Small intestine (tissue), 7 donors: ENCODE results near the gene HOXD12. TPM values are rescaled to one million over a fixed set of nuclear protein-coding genes. Genes with fewer than 3 reads are reported as not detected.

Experiments
- DNase-seq, 2 donors: peaks; one replicate each; pipeline versions ENCODE4 v3.0.0 to v3.0.0-alpha.2; 2013
- FAIRE-seq: peaks from 2 replicates; lab custom pipeline; 2012; peaks lifted over from hg19 to GRCh38; lab: Jason Lieb, UNC
- H3K27ac ChIP-seq, 3 donors: one replicate each; pipeline ENCODE4 v1.5.1; 2013; ENCODE audit warnings: low read length in 2 of 3, mild to moderate bottlenecking in 2 of 3, control low read depth in 1 of 3, inconsistent platforms in 1 of 3, low read depth in 1 of 3, moderate library complexity in 1 of 3
- H3K27me3 ChIP-seq, 3 donors: one replicate each; pipeline ENCODE4 v1.6.1; 2013; ENCODE audit warnings: low read length in 3 of 3, inconsistent platforms in 1 of 3; ENCODE audit not compliant: control insufficient read depth in 3 of 3, insufficient read depth in 3 of 3
- H3K36me3 ChIP-seq, 3 donors: one replicate each; pipeline ENCODE4 v1.6.1; 2013; ENCODE audit warnings: low read length in 3 of 3, inconsistent platforms in 1 of 3, low read depth in 1 of 3, mild to moderate bottlenecking in 1 of 3, moderate library complexity in 1 of 3; ENCODE audit not compliant: control insufficient read depth in 3 of 3, insufficient read depth in 2 of 3
- H3K4me1 ChIP-seq, 3 donors: one replicate each; pipeline ENCODE4 v1.6.1; 2013; ENCODE audit warnings: low read length in 2 of 3, inconsistent platforms in 1 of 3, low read depth in 1 of 3, mild to moderate bottlenecking in 1 of 3, moderate library complexity in 1 of 3; ENCODE audit not compliant: control insufficient read depth in 3 of 3, insufficient read depth in 2 of 3
- H3K4me3 ChIP-seq, 3 donors: one replicate each; pipeline ENCODE4 v1.5.1; 2013; ENCODE audit warnings: low read length in 3 of 3, control low read depth in 1 of 3, inconsistent platforms in 1 of 3, low read depth in 1 of 3, mild to moderate bottlenecking in 1 of 3, moderate library complexity in 1 of 3
- H3K9me3 ChIP-seq, 2 donors: one replicate each; pipeline ENCODE4 v1.6.1; 2013; ENCODE audit warnings: low read depth in 1 of 2, low read length in 1 of 2; ENCODE audit not compliant: control insufficient read depth in 2 of 2, insufficient read depth in 1 of 2
- WGBS, 3 donors: extraction: QIAGEN DNeasy Blood & Tissue Kit; methylation state at CpG; one replicate each; pipeline ENCODE4 v1.1.7; 2013; 5-methylcytosine and 5-hydroxymethylcytosine counted together
- polyA plus RNA-seq, 4 donors: library from polyadenylated mRNA; stranded (reverse) in 3 of 4; unstranded in 1 of 4; fragments of 200-250 nt in 3 of 4; fragments of 120-200 nt in 1 of 4; gene quantifications; one replicate each; pipeline versions ENCODE4 v1.2.1 to v1.2.3, GENCODE V29; 2013
- donor health status: healthy with polysubstance abuse.
- donor health status: control.
- donor health status: control.
- donor health status: Bipolar disorder and iron deficiency.
- donor health status: healthy.

Gene HOXD12
- polyA plus RNA-seq, 4 donors, result not detected

- no peak for FAIRE-seq
Measured at GRCh38 chr2:176145085-176145969, 45.7 kb downstream of the HOXD12 start.

DNA sequence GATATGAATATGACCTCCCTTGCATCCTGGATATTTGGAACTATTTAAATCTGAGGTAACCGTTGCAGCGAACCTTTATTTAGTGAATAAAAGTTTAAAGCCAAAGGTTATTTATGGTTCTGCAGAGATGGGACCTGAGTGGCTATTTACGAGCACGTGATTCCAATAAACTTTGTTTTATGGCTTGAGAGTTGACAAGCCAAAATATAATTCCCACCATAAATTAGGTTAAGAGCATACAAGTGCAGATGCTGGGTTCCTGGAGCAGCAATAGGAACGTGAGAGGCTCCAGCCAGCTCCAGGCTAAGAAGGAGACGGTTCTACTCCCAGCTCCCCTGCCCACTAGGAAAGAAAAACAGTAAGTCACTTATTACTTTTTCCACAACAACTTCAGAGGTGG, 46.5 kb downstream of the HOXD12 start:
- FAIRE-seq, result no peak
- Histone ChIP-seq H3K36me3 (peaks cover 0 to 4% (median 0%) of the 10 kb centered on the region in 3 donors), H3K4me1 (no peaks in the 10 kb centered on the region), H3K27me3 (peaks cover 6 to 93% (median 56%) of the 10 kb centered on the region in 3 donors), H3K27ac (no peak overlapping the region), H3K4me3 (no peak overlapping the region), H3K9me3 (no peaks in the 10 kb centered on the region)
- DNase-seq, result no peak
- WGBS, 3 donors, result 6 to 30% (median 17%) methylated on average over 6 of the region's 6 CpGs

More at GRCh38 chr2:176145085-176145969, 45.7 kb downstream of the HOXD12 start:
- H3K4me3 ChIP-seq, result no peak overlapping the region
- 18 to 48% (median 28%) methylated on average over 4 of the region's 4 CpGs for WGBS, 3 donors
- no peak for DNase-seq
- peaks cover under 1 to 93% (median 53%) of the 10 kb centered on the region in 3 donors for H3K27me3 ChIP-seq
- peaks cover 0 to 1% (median 0%) of the 10 kb centered on the region in 3 donors for H3K4me1 ChIP-seq
- H3K36me3 ChIP-seq, result peaks cover 0 to 4% (median 0%) of the 10 kb centered on the region in 3 donors
- H3K9me3 ChIP-seq, result no peaks in the 10 kb centered on the region
- H3K27ac ChIP-seq, result no peak overlapping the region

GRCh38 chr2:176146645-176147044, 47.0 kb downstream of the HOXD12 start:
- no peak for FAIRE-seq
- no peak overlapping the region for H3K4me3 ChIP-seq
- DNase-seq, result no peak
- H3K27ac ChIP-seq, result no peak overlapping the region
- peaks cover 8 to 92% (median 61%) of the 10 kb centered on the region in 3 donors for H3K27me3 ChIP-seq
- no peaks in the 10 kb centered on the region for H3K9me3 ChIP-seq
- peaks cover 0 to 4% (median 0%) of the 10 kb centered on the region in 3 donors for H3K36me3 ChIP-seq
- H3K4me1 ChIP-seq, result no peaks in the 10 kb centered on the region

DNA sequence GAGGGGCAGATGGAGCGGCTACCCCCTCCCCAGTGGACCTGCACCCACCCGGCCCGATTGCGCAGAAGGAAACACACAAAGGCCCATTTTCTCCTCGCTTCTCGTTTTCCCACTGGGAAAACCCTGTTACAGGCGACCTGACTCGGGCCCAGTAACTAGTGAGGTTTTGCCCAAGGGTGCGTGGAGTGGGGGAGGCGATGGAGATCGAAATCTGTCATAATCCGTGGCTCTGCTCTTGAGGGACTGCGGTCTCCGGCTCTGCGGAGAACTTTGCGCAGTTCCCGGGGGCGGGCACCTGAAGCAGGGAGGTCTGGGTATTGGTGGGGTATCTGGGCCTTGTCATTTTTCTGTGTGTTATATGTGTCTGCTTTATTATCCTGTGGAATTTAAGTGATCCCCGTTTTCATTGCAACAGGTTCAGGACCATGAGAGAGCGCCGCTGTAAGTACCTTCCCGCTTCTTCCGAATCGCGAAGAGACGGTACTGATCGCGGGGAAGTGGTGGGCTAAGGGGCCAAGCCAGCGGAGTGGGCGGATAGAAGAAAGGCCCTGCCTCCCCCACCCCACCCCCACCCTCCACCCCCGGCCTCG, 47.7 kb downstream of the HOXD12 start:
- H3K36me3 ChIP-seq, result peaks cover 0 to 4% (median 0%) of the 10 kb centered on the region in 3 donors
- H3K4me3 ChIP-seq, result no peak overlapping the region
- peaks cover 13 to 93% (median 65%) of the 10 kb centered on the region in 3 donors for H3K27me3 ChIP-seq
- DNase-seq (no peak), FAIRE-seq (no peak)
- WGBS, 3 donors, result 29 to 31% (median 31%) methylated on average over 32 of the region's 32 CpGs
- H3K9me3 ChIP-seq, result no peaks in the 10 kb centered on the region
- H3K4me1 ChIP-seq, result no peaks in the 10 kb centered on the region
- H3K27ac ChIP-seq, result no peak overlapping the region

DNA sequence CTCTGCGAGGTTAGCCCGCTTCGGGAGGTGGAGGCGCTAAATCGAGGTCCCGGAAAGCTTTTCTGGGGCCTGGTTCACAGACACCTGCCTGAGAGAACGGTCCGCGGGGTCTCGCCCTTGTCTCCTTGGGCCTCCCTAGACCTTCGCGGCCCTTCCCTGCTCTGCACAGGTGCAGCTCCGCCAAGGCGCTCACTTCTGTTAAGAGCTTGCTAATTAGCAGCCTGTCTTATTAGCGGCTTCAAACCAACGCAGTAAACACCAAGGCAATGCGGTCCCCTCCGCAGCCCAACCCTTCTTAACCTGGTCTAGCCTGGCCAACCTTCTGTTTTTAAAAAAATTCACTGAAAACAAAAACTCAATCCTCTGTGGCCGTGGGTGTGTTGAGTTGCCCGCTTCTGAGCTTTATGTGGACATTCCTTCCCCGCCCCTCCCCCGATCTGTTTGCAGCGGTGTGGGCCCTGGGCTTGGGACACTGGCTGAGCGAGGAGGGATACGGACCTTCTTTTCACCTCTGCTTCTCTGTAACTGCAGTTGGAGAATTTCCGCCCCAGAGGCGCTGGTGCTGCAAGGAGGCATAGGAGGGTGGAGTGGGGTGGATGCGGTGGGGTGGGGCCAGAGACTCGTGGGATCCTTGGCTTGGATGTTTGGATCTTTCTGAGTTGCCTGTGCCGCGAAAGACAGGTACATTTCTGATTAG, 48.4 kb downstream of the HOXD12 start:
- Histone ChIP-seq H3K27me3 (peaks cover 13 to 93% (median 69%) of the 10 kb centered on the region in 3 donors), H3K4me1 (no peaks in the 10 kb centered on the region), H3K4me3 (no peak overlapping the region), H3K36me3 (peaks cover 0 to 6% (median 0%) of the 10 kb centered on the region in 3 donors), H3K27ac (no peak overlapping the region), H3K9me3 (no peaks in the 10 kb centered on the region)
- 13 to 26% (median 23%) methylated on average over 31 of the region's 31 CpGs for WGBS, 3 donors
- FAIRE-seq (no peak), DNase-seq (no peak)

DNA sequence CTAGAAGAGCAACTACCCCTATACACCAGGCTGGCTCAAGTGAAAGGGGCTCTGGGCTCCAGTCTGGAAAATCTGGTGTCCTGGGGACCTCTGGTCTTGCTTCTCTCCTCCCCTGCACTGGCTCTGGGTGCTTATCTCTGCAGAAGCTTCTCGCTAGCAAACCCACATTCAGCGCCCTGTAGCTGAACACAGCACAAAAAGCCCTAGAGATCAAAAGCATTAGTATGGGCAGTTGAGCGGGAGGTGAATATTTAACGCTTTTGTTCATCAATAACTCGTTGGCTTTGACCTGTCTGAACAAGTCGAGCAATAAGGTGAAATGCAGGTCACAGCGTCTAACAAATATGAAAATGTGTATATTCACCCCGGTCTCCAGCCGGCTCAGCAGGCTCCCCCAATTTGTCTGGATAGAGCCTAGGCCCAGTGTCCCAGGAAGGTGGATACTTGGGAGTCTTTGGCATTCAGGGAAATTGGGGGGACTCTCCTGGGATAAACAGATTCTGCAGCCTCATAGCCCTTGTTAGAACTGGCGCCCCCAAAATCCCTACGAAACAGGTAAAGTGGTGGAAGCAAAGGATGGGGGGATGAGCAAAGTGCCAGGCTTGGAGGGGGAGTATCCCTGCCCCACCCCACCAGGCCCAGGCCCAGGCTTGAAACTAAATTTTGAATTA, 49.3 kb downstream of the HOXD12 start:
- FAIRE-seq, result no peak
- WGBS, 3 donors, result 21 to 43% (median 28%) methylated on average over 11 of the region's 11 CpGs
- Histone ChIP-seq H3K27me3 (peaks cover 13 to 93% (median 67%) of the 10 kb centered on the region in 3 donors), H3K4me3 (no peak overlapping the region), H3K36me3 (peaks cover 0 to 6% (median 0%) of the 10 kb centered on the region in 3 donors), H3K9me3 (no peaks in the 10 kb centered on the region), H3K27ac (no peak overlapping the region), H3K4me1 (no peaks in the 10 kb centered on the region)
- DNase-seq, result no peak

DNA sequence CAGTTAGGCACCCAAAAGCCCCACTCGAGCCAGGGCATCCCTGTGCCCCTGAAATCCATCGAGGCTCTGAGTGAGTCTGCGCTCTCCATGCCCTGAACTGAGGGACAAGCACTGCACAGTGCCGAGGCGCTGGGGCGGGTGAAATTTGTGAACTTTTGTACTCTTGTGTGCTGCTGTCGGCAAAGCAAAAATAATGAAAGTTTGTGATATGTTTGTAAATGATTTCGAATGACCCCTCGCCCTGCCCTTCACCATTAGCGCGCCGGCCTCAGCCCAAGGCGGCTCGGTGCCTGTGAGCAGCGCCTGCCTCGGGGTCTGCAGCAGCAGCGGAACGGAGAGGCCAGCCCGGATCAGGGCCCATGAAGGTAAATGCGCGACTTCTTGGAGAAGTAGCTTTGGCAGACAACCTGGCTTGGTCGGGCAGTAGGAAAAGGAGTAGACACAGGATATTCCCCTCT, 49.9 kb downstream of the HOXD12 start:
- FAIRE-seq (no peak), DNase-seq (no peak)
- Histone ChIP-seq H3K9me3 (no peaks in the 10 kb centered on the region), H3K4me1 (no peaks in the 10 kb centered on the region), H3K4me3 (no peak overlapping the region), H3K36me3 (peaks cover 0 to 6% (median 0%) of the 10 kb centered on the region in 3 donors), H3K27ac (no peak overlapping the region), H3K27me3 (peaks cover 13 to 95% (median 67%) of the 10 kb centered on the region in 3 donors)
- 13 to 24% (median 17%) methylated on average over 22 of the region's 22 CpGs for WGBS, 3 donors
